Activated T-cell treated with anti-CD3 and anti-CD28 coated beads, Interleukin-2, amount 50 U/mL, for 72 hours (primary cell): ENCODE measurements around the gene CD300LG. TPM values are rescaled to one million over a fixed set of nuclear protein-coding genes. Genes with fewer than 3 reads are reported as not detected.
"Not testable (repeated sequence)": the region's sequence is repeated elsewhere in the genome, so short reads cannot be mapped to it uniquely, and the experiment has no call there.

Experiments
- ATAC-seq, 2 donors: fragments of 150-1000 bp; cut with Tn5 transposase; replicated peaks in 1 of 2; 2 replicates each; pipeline ENCODE4 v1.10.0; 2021; ENCODE audit warnings: moderate library complexity in 2 of 2, mild to moderate bottlenecking in 1 of 2
- DNase-seq, 2 donors: peaks; one replicate each; pipeline ENCODE4 v3.0.0; 2021 to 2022; ENCODE audit warnings: mixed read lengths in 1 of 2
- H3K27ac Mint-ChIP-seq: one replicate; pipeline ENCODE4 v1.8.0; 2022; ENCODE audit warnings: mild to moderate bottlenecking, moderate library complexity, mixed read lengths
- H3K27me3 Mint-ChIP-seq: one replicate; pipeline ENCODE4 v1.8.0; 2022; ENCODE audit warnings: low read depth, mixed read lengths
- H3K36me3 Mint-ChIP-seq, 2 donors: one replicate each; pipeline ENCODE4 v1.8.0; 2022; ENCODE audit warnings: mixed read lengths in 2 of 2, mild to moderate bottlenecking in 1 of 2; ENCODE audit not compliant: insufficient read depth in 2 of 2
- H3K4me1 Mint-ChIP-seq: one replicate; pipeline ENCODE4 v1.8.0; 2022; ENCODE audit warnings: low read depth, mixed read lengths
- H3K4me3 Mint-ChIP-seq, 2 donors: one replicate each; pipeline ENCODE4 v1.8.0; 2022; ENCODE audit warnings: mild to moderate bottlenecking in 2 of 2, mixed read lengths in 2 of 2, moderate library complexity in 2 of 2
- H3K9me3 Mint-ChIP-seq, 2 donors: one replicate each; pipeline ENCODE4 v1.8.0; 2022; ENCODE audit warnings: mixed read lengths in 2 of 2
- total RNA-seq, 2 donors: library from RNA; stranded (reverse); gene quantifications; one replicate each; pipeline ENCODE4 v1.2.3, GENCODE V29; 2022

Gene CD300LG, protein sequence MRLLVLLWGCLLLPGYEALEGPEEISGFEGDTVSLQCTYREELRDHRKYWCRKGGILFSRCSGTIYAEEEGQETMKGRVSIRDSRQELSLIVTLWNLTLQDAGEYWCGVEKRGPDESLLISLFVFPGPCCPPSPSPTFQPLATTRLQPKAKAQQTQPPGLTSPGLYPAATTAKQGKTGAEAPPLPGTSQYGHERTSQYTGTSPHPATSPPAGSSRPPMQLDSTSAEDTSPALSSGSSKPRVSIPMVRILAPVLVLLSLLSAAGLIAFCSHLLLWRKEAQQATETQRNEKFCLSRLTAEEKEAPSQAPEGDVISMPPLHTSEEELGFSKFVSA
- not detected for total RNA-seq

DNA sequence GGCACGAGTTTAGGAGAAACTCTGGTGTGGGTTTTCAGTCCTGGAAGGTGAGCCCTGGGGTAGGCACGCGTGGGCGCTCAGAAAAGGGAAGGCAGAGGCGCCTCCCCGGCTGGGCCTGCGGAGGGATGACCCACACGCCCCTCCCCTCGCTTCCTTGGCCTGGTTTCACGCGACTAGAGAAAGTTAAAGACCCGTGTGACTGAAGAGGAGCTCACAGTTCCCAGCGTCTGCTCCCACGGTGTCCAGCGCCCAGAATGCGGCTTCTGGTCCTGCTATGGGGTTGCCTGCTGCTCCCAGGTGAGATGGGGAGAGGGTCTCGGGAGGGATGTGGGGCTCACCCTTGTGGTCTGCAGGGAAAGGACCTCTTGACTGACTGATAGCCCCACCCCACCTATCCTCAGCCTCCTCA lies at the start of gene CD300LG:
TSS of gene CD300LG (plus strand) at position 214 of the 409 bp plus-strand sequence. CDS start at position 255, 41 bp downstream.
- Mint-ChIP-seq H3K4me3 (no peak within 1 kb of the TSS), H3K27me3 (peaks cover 13% of the 10 kb centered on the region), H3K27ac (no peak within 1 kb of the TSS), H3K9me3 (no peaks in the 10 kb centered on the region), H3K36me3 (no peaks in the 10 kb centered on the region), H3K4me1 (no peaks in the 10 kb centered on the region)
- ATAC-seq: no peak
- DNase-seq: no peak

DNA sequence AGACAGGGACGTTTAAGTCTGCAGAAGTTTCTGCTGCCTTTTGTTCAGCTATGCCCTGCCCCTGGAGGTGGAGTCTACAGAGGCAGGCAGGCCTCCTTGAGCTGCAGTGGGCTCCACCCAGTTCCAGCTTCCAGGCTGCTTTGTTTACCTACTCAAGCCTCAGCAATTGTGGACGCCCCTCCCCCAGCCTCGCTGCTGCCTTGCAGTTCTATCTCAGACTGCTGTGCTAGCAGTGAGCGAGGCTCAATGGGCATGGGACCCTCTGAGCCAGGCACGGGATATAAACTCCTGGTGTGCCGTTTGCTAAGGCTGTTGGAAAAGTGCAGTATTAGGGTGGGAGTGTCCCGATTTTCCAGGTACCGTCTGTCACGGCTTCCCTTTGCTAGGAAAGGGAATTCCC lies 49.0 kb upstream of the CD300LG start:
- DNase-seq, H3K27ac Mint-ChIP-seq, H3K36me3 Mint-ChIP-seq, H3K4me3 Mint-ChIP-seq, ATAC-seq, H3K4me1 Mint-ChIP-seq, H3K9me3 Mint-ChIP-seq: not testable (repeated sequence)
- H3K27me3 Mint-ChIP-seq: peaks cover 40% of the 10 kb centered on the region

DNA sequence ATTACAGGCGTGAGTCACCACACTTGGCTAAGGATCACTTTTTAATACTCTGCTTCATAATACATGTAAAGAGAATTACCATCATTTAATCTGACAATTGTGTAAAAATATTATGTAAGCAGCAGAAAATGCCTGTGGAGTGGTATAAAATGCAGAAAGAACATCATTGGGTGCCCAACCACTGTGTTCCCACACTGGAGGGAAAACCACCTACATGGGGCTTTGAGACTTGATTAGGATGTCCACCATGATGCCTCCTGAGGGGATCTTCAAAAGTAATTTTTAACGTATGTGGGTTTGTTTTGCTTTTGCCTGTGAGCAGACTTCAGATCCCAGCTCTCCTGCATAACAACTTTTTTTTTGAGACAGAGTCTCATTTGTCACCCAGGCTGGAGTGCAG lies 47.9 kb upstream of the CD300LG start:
- H3K27me3 Mint-ChIP-seq: peaks cover 48% of the 10 kb centered on the region
- no peak for ATAC-seq

DNA sequence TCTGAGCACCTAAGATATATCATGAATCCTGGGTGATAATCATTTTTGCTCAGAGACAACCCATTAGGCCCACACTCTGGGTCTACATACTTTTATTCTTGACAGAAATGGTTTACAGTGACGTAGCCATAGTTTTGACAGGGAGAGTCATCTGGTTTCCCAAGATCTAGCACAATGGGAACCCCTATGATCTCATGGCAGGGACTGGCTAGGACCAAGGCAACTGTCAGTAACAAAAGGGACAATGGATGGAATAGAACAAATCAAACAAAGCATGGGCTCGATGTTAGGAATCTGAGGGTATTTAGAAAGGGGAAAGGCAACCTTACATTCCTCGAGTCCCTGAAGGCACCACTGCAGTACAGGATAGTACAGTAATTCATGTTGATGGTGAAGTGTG lies 46.2 kb upstream of the CD300LG start:
- DNase-seq (no peak), ATAC-seq (no peak)
- no peaks in the 10 kb centered on the region for H3K9me3 Mint-ChIP-seq
- peaks cover 38% of the 10 kb centered on the region for H3K27me3 Mint-ChIP-seq
- H3K27ac Mint-ChIP-seq: no peak overlapping the region
- H3K4me1 Mint-ChIP-seq: no peaks in the 10 kb centered on the region
- no peaks in the 10 kb centered on the region for H3K36me3 Mint-ChIP-seq
- H3K4me3 Mint-ChIP-seq: no peak overlapping the region

More for the DNA sequence above, 47.9 kb upstream of the CD300LG start:
- no peak overlapping the region for H3K4me3 Mint-ChIP-seq
- no peak for DNase-seq
- no peak overlapping the region for H3K27ac Mint-ChIP-seq
- no peaks in the 10 kb centered on the region for H3K36me3 Mint-ChIP-seq
- no peaks in the 10 kb centered on the region for H3K4me1 Mint-ChIP-seq
- no peaks in the 10 kb centered on the region for H3K9me3 Mint-ChIP-seq

DNA sequence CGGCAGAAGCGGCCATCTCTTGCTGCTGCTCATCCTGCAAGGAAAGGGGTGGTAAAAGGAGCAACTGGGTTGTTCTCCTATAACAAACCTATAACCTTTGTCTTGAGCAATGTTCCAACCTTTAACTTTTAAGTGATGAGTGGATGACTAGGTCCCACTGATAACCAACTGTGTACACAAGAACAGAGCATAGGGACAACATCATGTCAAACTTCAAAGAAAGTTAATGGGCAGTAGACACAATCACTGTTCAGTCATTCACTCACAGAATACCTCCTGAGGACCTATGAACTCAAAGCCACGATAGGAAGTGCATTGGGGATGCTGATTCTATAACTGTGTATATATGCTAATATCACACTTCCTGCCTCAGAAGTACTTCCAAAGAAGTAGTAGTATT lies 45.1 kb upstream of the CD300LG start:
- Mint-ChIP-seq H3K9me3 (no peaks in the 10 kb centered on the region), H3K27me3 (peaks cover 29% of the 10 kb centered on the region), H3K4me1 (no peaks in the 10 kb centered on the region), H3K27ac (no peak overlapping the region), H3K36me3 (no peaks in the 10 kb centered on the region), H3K4me3 (no peak overlapping the region)
- DNase-seq (no peak), ATAC-seq (no peak)

DNA sequence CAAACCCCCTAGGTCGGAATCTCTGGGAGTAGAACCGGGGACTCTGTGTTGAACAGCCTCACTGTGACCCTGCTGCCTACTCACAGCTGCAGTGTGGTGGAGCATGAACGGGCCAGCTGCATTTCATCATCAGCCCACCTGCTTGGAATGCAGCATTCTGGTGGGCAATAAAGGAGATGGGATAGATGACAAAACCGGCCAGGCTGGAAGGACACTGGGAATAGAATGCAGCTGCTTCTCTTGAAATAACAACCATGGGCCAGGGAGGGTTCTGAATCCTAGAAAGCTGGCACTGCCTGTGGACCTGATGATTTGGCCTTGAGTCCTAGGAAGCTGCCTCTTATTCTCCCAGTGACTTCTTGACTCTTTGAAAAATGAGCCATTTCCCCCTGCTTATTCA lies 43.2 kb upstream of the CD300LG start:
- Mint-ChIP-seq H3K4me1 (no peaks in the 10 kb centered on the region), H3K27ac (no peak overlapping the region), H3K27me3 (peaks cover 21% of the 10 kb centered on the region), H3K4me3 (no peak overlapping the region), H3K36me3 (no peaks in the 10 kb centered on the region), H3K9me3 (no peaks in the 10 kb centered on the region)
- DNase-seq (no peak), ATAC-seq (no peak)

DNA sequence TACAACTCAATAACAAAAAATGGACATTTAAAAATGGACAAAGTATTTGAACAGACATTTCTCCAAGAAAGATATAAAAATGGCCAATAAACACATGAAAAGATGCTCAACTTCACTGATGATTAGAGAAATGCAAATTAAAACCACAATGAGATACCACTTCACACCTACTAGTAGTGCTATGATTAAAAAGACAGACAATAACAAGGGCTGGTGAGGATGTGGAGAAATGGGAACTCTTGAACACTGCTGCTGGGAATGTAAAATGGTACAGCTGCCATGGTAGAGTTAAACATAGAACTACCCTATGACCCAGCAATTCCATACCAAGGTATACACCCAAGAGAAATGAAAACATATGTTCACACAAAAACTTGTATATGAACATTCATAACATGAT lies 41.9 kb upstream of the CD300LG start:
- H3K27ac Mint-ChIP-seq: no peak overlapping the region
- H3K4me3 Mint-ChIP-seq: no peak overlapping the region
- no peaks in the 10 kb centered on the region for H3K9me3 Mint-ChIP-seq
- H3K36me3 Mint-ChIP-seq: no peaks in the 10 kb centered on the region
- ATAC-seq (no peak), DNase-seq (no peak)
- peaks cover 21% of the 10 kb centered on the region for H3K27me3 Mint-ChIP-seq
- H3K4me1 Mint-ChIP-seq: no peaks in the 10 kb centered on the region

DNA sequence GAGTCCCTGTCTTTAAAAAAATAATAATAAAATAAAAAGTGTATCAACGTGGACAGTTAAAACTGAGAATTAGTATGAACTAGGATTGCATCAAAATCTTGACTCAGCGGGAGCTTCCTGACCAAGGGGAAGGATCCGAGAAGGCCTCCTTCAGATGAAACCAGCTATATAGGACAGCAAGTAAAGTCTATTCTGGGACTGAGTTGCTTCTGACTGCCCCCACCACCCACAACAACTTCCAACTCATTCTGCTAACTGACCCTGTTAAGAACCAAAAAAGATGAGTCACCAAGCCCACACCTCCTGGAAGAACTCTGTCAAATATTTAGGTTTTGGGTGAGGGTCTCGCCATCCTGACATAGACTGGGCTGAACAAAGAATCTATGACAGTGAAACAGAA lies 38.9 kb upstream of the CD300LG start:
- Mint-ChIP-seq H3K4me1 (no peaks in the 10 kb centered on the region), H3K36me3 (no peaks in the 10 kb centered on the region), H3K9me3 (no peaks in the 10 kb centered on the region), H3K27me3 (peaks cover 8% of the 10 kb centered on the region), H3K4me3 (no peak overlapping the region), H3K27ac (no peak overlapping the region)
- no peak for DNase-seq
- no peak for ATAC-seq

DNA sequence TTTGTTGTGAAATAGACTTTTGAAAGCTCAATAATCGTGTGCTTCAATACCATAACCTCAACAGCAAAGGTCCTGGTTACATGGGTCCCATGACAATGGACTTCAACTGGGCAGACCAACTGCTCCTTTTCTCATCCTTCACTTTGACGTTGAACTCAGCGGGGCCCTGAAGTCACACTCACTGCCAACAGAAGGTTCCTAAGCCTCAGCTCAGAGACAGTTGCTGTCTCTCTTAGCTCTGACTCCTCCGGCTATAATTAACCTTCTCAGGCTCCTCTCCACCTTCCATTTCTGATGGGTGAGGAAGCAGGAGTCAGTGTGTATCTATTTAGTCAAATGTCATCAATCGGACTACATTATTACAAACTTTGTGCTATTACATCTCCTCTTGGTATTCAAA lies 37.9 kb upstream of the CD300LG start:
- Mint-ChIP-seq H3K27ac (no peak overlapping the region), H3K9me3 (no peaks in the 10 kb centered on the region), H3K27me3 (peaks cover 6% of the 10 kb centered on the region), H3K4me1 (no peaks in the 10 kb centered on the region), H3K4me3 (no peak overlapping the region), H3K36me3 (no peaks in the 10 kb centered on the region)
- ATAC-seq: no peak
- no peak for DNase-seq

DNA sequence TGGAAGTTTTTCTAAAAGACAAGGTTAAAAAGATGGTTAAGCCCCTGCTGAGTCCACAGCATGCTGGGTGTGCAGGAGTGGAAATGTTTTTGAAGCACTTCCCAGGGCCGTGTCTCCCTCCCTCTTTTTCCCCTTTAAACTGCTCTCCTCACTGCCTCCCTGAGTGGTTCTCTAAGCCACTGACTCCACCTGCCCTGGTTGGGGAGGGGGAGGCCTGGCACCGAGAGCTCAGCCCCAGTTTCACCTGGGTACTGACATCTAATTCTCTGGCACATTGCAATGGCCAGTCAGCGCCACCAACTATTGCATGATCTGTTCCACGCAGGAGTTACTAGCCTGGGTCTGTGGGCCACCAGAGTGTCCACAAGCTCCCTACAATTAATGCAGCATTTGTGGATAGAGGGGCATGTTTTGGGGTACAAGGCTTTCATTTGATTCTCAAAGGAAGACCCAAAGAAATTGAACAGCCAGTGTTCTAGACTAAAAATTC lies 36.7 kb upstream of the CD300LG start:
- no peak for ATAC-seq
- no peak for DNase-seq
- Mint-ChIP-seq H3K4me1 (no peaks in the 10 kb centered on the region), H3K27me3 (peaks cover 6% of the 10 kb centered on the region), H3K36me3 (no peaks in the 10 kb centered on the region), H3K4me3 (no peak overlapping the region), H3K9me3 (no peaks in the 10 kb centered on the region), H3K27ac (no peak overlapping the region)

DNA sequence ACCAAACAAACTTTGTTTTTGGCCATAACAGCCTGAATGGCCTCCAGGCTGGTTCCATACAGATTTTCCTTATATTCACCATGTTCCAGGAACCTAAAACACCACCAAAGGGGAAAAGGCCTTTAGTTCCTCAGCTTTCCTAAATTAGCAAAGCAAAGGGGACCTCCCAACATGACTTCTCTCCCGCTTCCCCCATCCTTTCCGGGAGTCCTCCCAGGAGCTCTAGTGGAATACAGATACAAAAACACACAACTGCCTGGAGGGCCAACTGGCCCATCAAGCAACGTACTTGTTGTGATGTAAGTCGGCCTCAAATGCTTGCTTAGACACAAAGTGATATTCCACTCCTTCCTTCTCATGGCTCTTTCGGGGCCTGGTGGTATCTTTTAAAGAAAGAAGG lies 36.2 kb upstream of the CD300LG start:
- no peak overlapping the region for H3K4me3 Mint-ChIP-seq
- DNase-seq (no peak), ATAC-seq (no peak)
- no peaks in the 10 kb centered on the region for H3K36me3 Mint-ChIP-seq
- H3K9me3 Mint-ChIP-seq: no peaks in the 10 kb centered on the region
- H3K4me1 Mint-ChIP-seq: no peaks in the 10 kb centered on the region
- no peak overlapping the region for H3K27ac Mint-ChIP-seq
- peaks cover 6% of the 10 kb centered on the region for H3K27me3 Mint-ChIP-seq

DNA sequence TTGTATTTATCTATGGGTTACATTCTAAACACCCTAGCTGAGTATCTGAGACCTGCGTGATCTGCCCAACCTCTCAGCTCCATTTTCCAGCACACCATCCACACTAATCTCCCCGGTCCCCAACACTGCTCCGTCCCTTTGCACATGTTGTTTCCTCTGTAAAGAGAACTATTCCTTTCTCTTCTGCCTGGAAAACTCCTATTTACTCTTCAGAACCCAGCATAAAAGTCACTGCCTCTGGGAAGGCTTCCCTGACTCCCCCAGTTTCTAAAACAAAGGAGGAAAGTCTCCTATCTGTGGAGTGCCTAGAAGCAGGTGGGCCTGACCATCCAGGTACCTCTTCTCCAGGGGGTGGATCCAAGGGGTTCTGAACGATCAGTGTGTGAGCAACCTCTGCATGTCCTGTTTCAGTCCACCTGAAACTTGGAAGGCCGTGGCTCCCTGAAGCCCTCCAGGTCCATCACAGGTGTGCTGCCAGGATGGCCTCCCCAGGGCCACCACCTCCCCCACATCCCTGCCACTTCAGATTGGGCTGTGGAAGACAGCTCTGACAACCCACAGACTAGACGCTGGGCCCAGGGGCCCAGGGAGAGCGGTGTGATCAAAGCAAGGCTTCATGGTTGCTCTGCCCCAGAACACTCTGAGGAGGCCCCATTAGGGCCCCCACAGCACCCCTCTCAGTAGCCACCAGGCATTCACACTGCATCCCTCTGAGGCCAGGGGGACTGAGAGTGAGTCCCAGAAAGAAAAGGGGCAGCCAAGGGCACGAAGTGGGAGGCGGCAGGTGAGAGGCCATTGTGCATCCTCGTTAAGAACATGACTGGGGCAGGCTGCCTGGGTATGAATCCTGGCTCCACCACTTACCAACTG lies 34.3 kb upstream of the CD300LG start:
- Mint-ChIP-seq H3K36me3 (no peaks in the 10 kb centered on the region), H3K9me3 (no peaks in the 10 kb centered on the region), H3K4me1 (no peaks in the 10 kb centered on the region), H3K27me3 (peaks cover 6% of the 10 kb centered on the region), H3K4me3 (no peak overlapping the region), H3K27ac (no peak overlapping the region)
- ATAC-seq (no peak), DNase-seq (no peak)

DNA sequence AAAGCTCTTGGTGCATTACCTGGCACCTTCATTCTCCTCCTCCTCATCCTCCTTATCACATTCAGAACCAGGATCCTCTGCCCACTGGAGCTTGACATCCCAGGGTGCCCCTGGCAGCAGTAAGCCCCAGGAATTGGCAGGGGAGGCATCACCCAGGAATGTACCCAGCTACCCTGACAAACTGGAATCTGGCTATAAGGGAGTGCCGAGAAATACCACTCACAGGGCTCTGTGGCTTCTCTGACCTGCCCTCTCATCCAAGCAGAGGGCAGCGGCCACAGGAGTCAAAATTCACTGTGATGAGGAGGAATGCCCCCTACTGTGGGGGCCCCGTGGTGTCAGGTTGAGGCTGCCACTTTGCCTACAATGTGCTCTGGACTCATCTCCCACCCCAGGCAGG lies 33.6 kb upstream of the CD300LG start:
- DNase-seq (no peak), ATAC-seq (no peak)
- H3K36me3 Mint-ChIP-seq: no peaks in the 10 kb centered on the region
- H3K27me3 Mint-ChIP-seq: peaks cover 6% of the 10 kb centered on the region
- no peaks in the 10 kb centered on the region for H3K4me1 Mint-ChIP-seq
- H3K4me3 Mint-ChIP-seq: no peak overlapping the region
- no peaks in the 10 kb centered on the region for H3K9me3 Mint-ChIP-seq
- H3K27ac Mint-ChIP-seq: no peak overlapping the region
